Natural killer cell (primary cell): Measurements from ENCODE around the gene DUSP19. TPM values are rescaled to one million over a fixed set of nuclear protein-coding genes. Genes with fewer than 3 reads are reported as not detected.

Source experiments
- ATAC-seq, 3 donors: fragments of 150-1000 bp in 2 of 3; fragments of 200-7000 bp in 1 of 3; cut with Tn5 transposase; 1 replicate in 1 of 3; 2 replicates in 2 of 3; pipeline ENCODE4 v1.10.0; 2021; ENCODE audit warnings: mild to moderate bottlenecking in 2 of 3, moderate library complexity in 2 of 3
- DNase-seq, 2 donors: peaks; one replicate each; pipeline versions ENCODE4 v3.0.0 to v3.0.0-alpha.2; 2013 to 2021; ENCODE audit warnings: mixed read lengths in 1 of 2
- H3K27ac ChIP-seq: one replicate; pipeline ENCODE4 v1.5.1; 2013; ENCODE audit warnings: mild to moderate bottlenecking, low read length
- H3K27me3 ChIP-seq: one replicate; pipeline ENCODE4 v1.6.1; 2013; ENCODE audit warnings: low read length; ENCODE audit not compliant: control insufficient read depth, insufficient read depth
- H3K36me3 ChIP-seq: one replicate; pipeline ENCODE4 v1.6.1; 2013; ENCODE audit warnings: low read length; ENCODE audit not compliant: control insufficient read depth, insufficient read depth
- H3K4me1 ChIP-seq: one replicate; pipeline ENCODE4 v1.6.1; 2013; ENCODE audit warnings: low read length; ENCODE audit not compliant: control insufficient read depth, insufficient read depth
- H3K4me3 ChIP-seq: one replicate; pipeline ENCODE4 v1.5.1; 2013; ENCODE audit warnings: low read length
- H3K9me3 ChIP-seq: one replicate; pipeline ENCODE4 v1.6.1; 2013; ENCODE audit warnings: low read length; ENCODE audit not compliant: control insufficient read depth, insufficient read depth
- H3K27ac Mint-ChIP-seq, 2 donors: one replicate each; pipeline ENCODE4 v1.8.0; 2022; ENCODE audit warnings: mild to moderate bottlenecking in 2 of 2, mixed read lengths in 2 of 2, moderate library complexity in 1 of 2
- H3K27me3 Mint-ChIP-seq, 2 donors: one replicate each; pipeline ENCODE4 v1.8.0; 2022; ENCODE audit warnings: low read depth in 2 of 2, mixed read lengths in 2 of 2
- H3K36me3 Mint-ChIP-seq: one replicate; pipeline ENCODE4 v1.8.0; 2022; ENCODE audit warnings: mixed read lengths
- H3K4me1 Mint-ChIP-seq, 2 donors: one replicate each; pipeline ENCODE4 v1.8.0; 2022; ENCODE audit warnings: mixed read lengths in 2 of 2
- H3K4me3 Mint-ChIP-seq: one replicate; pipeline ENCODE4 v1.8.0; 2022; ENCODE audit warnings: mild to moderate bottlenecking, moderate library complexity, mixed read lengths
- H3K9me3 Mint-ChIP-seq, 2 donors: one replicate each; pipeline ENCODE4 v1.8.0; 2022; ENCODE audit warnings: mixed read lengths in 2 of 2
- CTCF ChIP-seq: fragments of 200-600 bp; IDR thresholded peaks from one replicate; pipeline ENCODE4 v1.8.0; 2022; ENCODE audit warnings: antibody characterized with exemption
- WGBS: methylation state at CpG from one replicate; pipeline ENCODE4 v1.1.7; 2013; ENCODE audit warnings: missing lambda C conversion rate; ENCODE audit not compliant: insufficient coverage; 5-methylcytosine and 5-hydroxymethylcytosine counted together
- intact Hi-C: fragments of 100-400 bp; cut with micrococcal nuclease; formaldehyde crosslinking; loops from one replicate; pipeline ENCODE4 v1.14.2; 2022
- total RNA-seq, 4 donors: library from RNA; stranded (reverse); fragments of 120-200 nt in 1 of 4; gene quantifications; one replicate each; pipeline versions ENCODE4 v1.2.3 to v1.2.4, GENCODE V29; 2013 to 2022

DUSP19 gene
- total RNA-seq, 3 donors from 2014 or later (not counting 1 experiment from before 2014, with no cell fraction given): 1.0 to 1.1 (median 1.1) TPM

GRCh38 chr2:183113630-183114029 lies 35.1 kb downstream of the DUSP19 start:
- Histone ChIP-seq H3K36me3 (no peaks in the 10 kb centered on the region), H3K9me3 (no peaks in the 10 kb centered on the region), H3K4me1 (no peaks in the 10 kb centered on the region), H3K4me3 (no peak overlapping the region), H3K27ac (no peak overlapping the region), H3K27me3 (peaks cover 6% of the 10 kb centered on the region)
- ATAC-seq: no peak
- intact Hi-C loops: no loop called here
- TF ChIP-seq CTCF: no peak
- Mint-ChIP-seq H3K9me3 (no peaks in the 10 kb centered on the region), H3K36me3 (no peaks in the 10 kb centered on the region), H3K4me1 (no peaks in the 10 kb centered on the region), H3K27me3 (peaks cover 36 to 43% of the 10 kb centered on the region in 2 donors), H3K27ac (no peak overlapping the region), H3K4me3 (no peak overlapping the region)
- 94% methylated on average over 2 of the region's 2 CpGs for WGBS
- DNase-seq: no peak

- no peaks in the 10 kb centered on the region for H3K36me3 Mint-ChIP-seq
- peaks cover 47 to 58% of the 10 kb centered on the region in 2 donors for H3K27me3 Mint-ChIP-seq
- H3K27me3 ChIP-seq: peaks cover 7% of the 10 kb centered on the region
- no peak overlapping the region for H3K4me3 ChIP-seq
- H3K27ac ChIP-seq: no peak overlapping the region
- intact Hi-C loops: no loop called here
- 81% methylated on average over 3 of the region's 3 CpGs for WGBS
- H3K27ac Mint-ChIP-seq: no peak overlapping the region
- no peak for TF ChIP-seq CTCF
- ATAC-seq (no peak), DNase-seq (no peak)
- H3K9me3 Mint-ChIP-seq: no peaks in the 10 kb centered on the region
- no peaks in the 10 kb centered on the region for H3K36me3 ChIP-seq
- no peaks in the 10 kb centered on the region for H3K4me1 Mint-ChIP-seq
- H3K9me3 ChIP-seq: no peaks in the 10 kb centered on the region
- no peaks in the 10 kb centered on the region for H3K4me1 ChIP-seq
- H3K4me3 Mint-ChIP-seq: no peak overlapping the region
Measured at GRCh38 chr2:183117226-183117625, 38.7 kb downstream of the DUSP19 start.

- H3K27ac ChIP-seq: no peak overlapping the region
- no peaks in the 10 kb centered on the region for H3K36me3 Mint-ChIP-seq
- peak overlapping the region; percentile 82 for H3K4me3 ChIP-seq
- intact Hi-C loops: loop anchor here (5.0 kb wide), 1 partner anchor 406 kb away; the partner anchor contains the start of gene DNAJC10
- no peaks in the 10 kb centered on the region for H3K9me3 ChIP-seq
- peaks cover 4% of the 10 kb centered on the region for H3K27me3 ChIP-seq
- H3K27ac Mint-ChIP-seq: peak overlapping the region; percentile 90 to 91
- peaks cover 12 to 26% of the 10 kb centered on the region in 2 donors for H3K4me1 Mint-ChIP-seq
- ATAC-seq (no peak), DNase-seq (peak in 1 of 2 donors; percentile 4)
- peaks cover 11% of the 10 kb centered on the region for H3K4me1 ChIP-seq
- no peaks in the 10 kb centered on the region for H3K36me3 ChIP-seq
- H3K27me3 Mint-ChIP-seq: peaks cover 23 to 47% of the 10 kb centered on the region in 2 donors
- H3K9me3 Mint-ChIP-seq: no peaks in the 10 kb centered on the region
- TF ChIP-seq CTCF: no peak
- WGBS: no CpG with 5 or more reads among the region's 17 CpGs
- peak overlapping the region; percentile 95 for H3K4me3 Mint-ChIP-seq
Measured at GRCh38 chr2:183123117-183123958, 44.8 kb downstream of the DUSP19 start.
